Neural progenitor cell (in vitro differentiated cells): ENCODE data around the gene PRAC2. TPM values are rescaled to one million over a fixed set of nuclear protein-coding genes. Genes with fewer than 3 reads are reported as not detected.

ENCODE experiments used
- DNase-seq: peaks from one replicate; pipeline ENCODE4 v3.0.0-alpha.2; 2016; ENCODE audit warnings: low spot score
- H2AFZ ChIP-seq: fragments of 200-600 bp; sonication (generic); replicated peaks from 2 replicates; pipeline ENCODE4 v1.6.1; 2016; ENCODE audit warnings: antibody characterized with exemption
- H3F3A ChIP-seq: fragments of 200-600 bp; sonication (generic); 2 replicates; pipeline ENCODE4 v1.6.1; 2016; ENCODE audit warnings: antibody characterized with exemption, low read depth
- H3K27ac ChIP-seq: fragments of 200-600 bp; sonication (generic); 2 replicates; pipeline ENCODE4 v1.5.1; 2016; ENCODE audit warnings: mild to moderate bottlenecking
- H3K27me3 ChIP-seq: fragments of 200-600 bp; sonication (generic); 2 replicates; pipeline ENCODE4 v1.6.1; 2016; ENCODE audit warnings: mild to moderate bottlenecking, moderate library complexity
- H3K36me3 ChIP-seq: fragments of 200-600 bp; sonication (generic); 2 replicates; pipeline ENCODE4 v1.5.1; 2016
- H3K4me1 ChIP-seq: fragments of 200-600 bp; sonication (generic); 2 replicates; pipeline ENCODE4 v1.6.1; 2016; ENCODE audit warnings: mixed run types
- H3K4me2 ChIP-seq: fragments of 200-600 bp; sonication (generic); 2 replicates; pipeline ENCODE4 v1.6.1; 2016
- H3K4me3 ChIP-seq: fragments of 200-600 bp; sonication (generic); 2 replicates; pipeline ENCODE4 v1.5.1; 2016
- H3K79me2 ChIP-seq: fragments of 200-600 bp; sonication (generic); 2 replicates; pipeline ENCODE4 v1.6.1; 2016; ENCODE audit warnings: low read depth
- H3K9ac ChIP-seq: fragments of 200-600 bp; sonication (generic); 2 replicates; pipeline ENCODE4 v1.6.1; 2016
- H3K9me3 ChIP-seq: fragments of 200-600 bp; sonication (generic); 2 replicates; pipeline ENCODE4 v1.5.1; 2016; ENCODE audit warnings: low read depth
- H4K20me1 ChIP-seq: fragments of 200-600 bp; sonication (generic); 2 replicates; pipeline ENCODE4 v1.6.1; 2016; ENCODE audit warnings: low read depth
- H3K27ac Mint-ChIP-seq: 3 replicates; pipeline ENCODE4 v1.8.0; 2021; ENCODE audit warnings: mixed read lengths
- H3K27me3 Mint-ChIP-seq: 2 replicates; pipeline ENCODE4 v1.8.0; 2022; ENCODE audit warnings: low read depth, mild to moderate bottlenecking, inconsistent platforms, moderate library complexity, mixed read lengths; ENCODE audit not compliant: insufficient read depth
- H3K36me3 Mint-ChIP-seq: 3 replicates; pipeline ENCODE4 v1.8.0; 2021; ENCODE audit warnings: mixed read lengths
- H3K4me1 Mint-ChIP-seq: 3 replicates; pipeline ENCODE4 v1.8.0; 2021; ENCODE audit warnings: mixed read lengths
- H3K4me3 Mint-ChIP-seq: 3 replicates; pipeline ENCODE4 v1.8.0; 2021; ENCODE audit warnings: mild to moderate bottlenecking, moderate library complexity, mixed read lengths
- H3K9me3 Mint-ChIP-seq: 3 replicates; pipeline ENCODE4 v1.8.0; 2020; ENCODE audit warnings: mixed read lengths
- CTCF ChIP-seq: fragments of 200-600 bp; sonication (generic); IDR thresholded peaks from 2 replicates; pipeline ENCODE4 v1.5.1; 2017; ENCODE audit warnings: antibody characterized with exemption, mild to moderate bottlenecking
- EZH2 ChIP-seq: fragments of 200-600 bp; sonication (generic); IDR thresholded peaks from 2 replicates; pipeline ENCODE4 v1.6.1; 2017; ENCODE audit warnings: antibody characterized with exemption, mild to moderate bottlenecking, moderate library complexity
- EZH2phosphoT487 ChIP-seq: fragments of 200-600 bp; sonication (generic); IDR thresholded peaks from 2 replicates; pipeline ENCODE4 v1.6.1; 2017; ENCODE audit warnings: antibody characterized with exemption
- total RNA-seq: library from RNA; depleted of rRNA; stranded (reverse); fragments of >200 nt; gene quantifications from 2 replicates; pipeline ENCODE4 v1.2.3, GENCODE V29; 2015; ENCODE audit warnings: low replicate concordance

PRAC2 gene
- total RNA-seq, 1 donor from 2014 or later = not detected

- peaks cover 100% of the 10 kb centered on the region for H3K27me3 ChIP-seq
- Mint-ChIP-seq H3K36me3 (no peaks in the 10 kb centered on the region), H3K27me3 (peaks cover 97% of the 10 kb centered on the region), H3K4me1 (peaks cover 4% of the 10 kb centered on the region), H3K4me3 (peak overlapping the region; percentile 18), H3K27ac (no peak overlapping the region), H3K9me3 (peaks cover 6% of the 10 kb centered on the region)
- no peaks in the 10 kb centered on the region for H3K9me3 ChIP-seq
- no peaks in the 10 kb centered on the region for H3K4me1 ChIP-seq
- no peaks in the 10 kb centered on the region for H3K36me3 ChIP-seq
- no peak overlapping the region for H3K9ac ChIP-seq
- H3F3A ChIP-seq = peaks cover 7% of the 10 kb centered on the region
- no peaks in the 10 kb centered on the region for H3K79me2 ChIP-seq
- H3K27ac ChIP-seq = no peak overlapping the region
- peaks cover 89% of the 10 kb centered on the region for H4K20me1 ChIP-seq
- no peak overlapping the region for H3K4me2 ChIP-seq
- H2AFZ ChIP-seq = no peak overlapping the region
- peak; percentile 89 for TF ChIP-seq CTCF
- peak; percentile 73 for TF ChIP-seq EZH2
- peak; percentile 11 for TF ChIP-seq EZH2phosphoT487
- peak; percentile 91 for DNase-seq
- H3K4me3 ChIP-seq = no peak overlapping the region
Measured at GRCh38 chr17:48724251-48725003, 1.4 kb downstream of the PRAC2 start.

GRCh38 chr17:48725004-48725287 is 2.0 kb downstream of the PRAC2 start:
- Mint-ChIP-seq H3K4me3 (no peak overlapping the region), H3K4me1 (peaks cover 2% of the 10 kb centered on the region), H3K9me3 (peaks cover 8% of the 10 kb centered on the region), H3K36me3 (no peaks in the 10 kb centered on the region), H3K27ac (no peak overlapping the region), H3K27me3 (peaks cover 97% of the 10 kb centered on the region)
- peaks cover 89% of the 10 kb centered on the region for H4K20me1 ChIP-seq
- no peaks in the 10 kb centered on the region for H3K79me2 ChIP-seq
- peaks cover 100% of the 10 kb centered on the region for H3K27me3 ChIP-seq
- DNase-seq = no peak
- H3K9me3 ChIP-seq = no peaks in the 10 kb centered on the region
- TF ChIP-seq CTCF = no peak
- no peak for TF ChIP-seq EZH2phosphoT487
- no peak for TF ChIP-seq EZH2
- no peak overlapping the region for H3K9ac ChIP-seq
- no peak overlapping the region for H3K4me3 ChIP-seq
- H3K27ac ChIP-seq = no peak overlapping the region
- peaks cover 7% of the 10 kb centered on the region for H3F3A ChIP-seq
- H3K36me3 ChIP-seq = no peaks in the 10 kb centered on the region
- no peak overlapping the region for H3K4me2 ChIP-seq
- no peak overlapping the region for H2AFZ ChIP-seq
- no peaks in the 10 kb centered on the region for H3K4me1 ChIP-seq

GRCh38 chr17:48725288-48726064 is 2.5 kb downstream of the PRAC2 start:
- H3K27ac ChIP-seq = no peak overlapping the region
- H2AFZ ChIP-seq = no peak overlapping the region
- H3K27me3 ChIP-seq = peaks cover 100% of the 10 kb centered on the region
- no peaks in the 10 kb centered on the region for H3K79me2 ChIP-seq
- no peak overlapping the region for H3K4me2 ChIP-seq
- peaks cover 2% of the 10 kb centered on the region for H3K4me1 Mint-ChIP-seq
- DNase-seq = no peak
- H3K9ac ChIP-seq = no peak overlapping the region
- H3K36me3 ChIP-seq = no peaks in the 10 kb centered on the region
- no peaks in the 10 kb centered on the region for H3K4me1 ChIP-seq
- no peak overlapping the region for H3K4me3 ChIP-seq
- H3K4me3 Mint-ChIP-seq = no peak overlapping the region
- H4K20me1 ChIP-seq = peaks cover 89% of the 10 kb centered on the region
- peaks cover 11% of the 10 kb centered on the region for H3K9me3 Mint-ChIP-seq
- H3K9me3 ChIP-seq = no peaks in the 10 kb centered on the region
- H3K27ac Mint-ChIP-seq = no peak overlapping the region
- H3F3A ChIP-seq = peaks cover 7% of the 10 kb centered on the region
- peaks cover 97% of the 10 kb centered on the region for H3K27me3 Mint-ChIP-seq
- TF ChIP-seq EZH2phosphoT487 = peak; percentile 79
- no peak for TF ChIP-seq CTCF
- peak; percentile 72 for TF ChIP-seq EZH2
- H3K36me3 Mint-ChIP-seq = peaks cover 3% of the 10 kb centered on the region
